HG03442 (cell line): ENCODE measurements around the gene HNRNPF.

Experiments used
- ATAC-seq: cut with Tn5 transposase; IDR thresholded peaks from one replicate; pipeline ENCODE4 v1.9.1; 2021; ENCODE audit warnings: mild to moderate bottlenecking, moderate library complexity; ENCODE audit not compliant: unreplicated experiment

The HNRNPF gene

DNA sequence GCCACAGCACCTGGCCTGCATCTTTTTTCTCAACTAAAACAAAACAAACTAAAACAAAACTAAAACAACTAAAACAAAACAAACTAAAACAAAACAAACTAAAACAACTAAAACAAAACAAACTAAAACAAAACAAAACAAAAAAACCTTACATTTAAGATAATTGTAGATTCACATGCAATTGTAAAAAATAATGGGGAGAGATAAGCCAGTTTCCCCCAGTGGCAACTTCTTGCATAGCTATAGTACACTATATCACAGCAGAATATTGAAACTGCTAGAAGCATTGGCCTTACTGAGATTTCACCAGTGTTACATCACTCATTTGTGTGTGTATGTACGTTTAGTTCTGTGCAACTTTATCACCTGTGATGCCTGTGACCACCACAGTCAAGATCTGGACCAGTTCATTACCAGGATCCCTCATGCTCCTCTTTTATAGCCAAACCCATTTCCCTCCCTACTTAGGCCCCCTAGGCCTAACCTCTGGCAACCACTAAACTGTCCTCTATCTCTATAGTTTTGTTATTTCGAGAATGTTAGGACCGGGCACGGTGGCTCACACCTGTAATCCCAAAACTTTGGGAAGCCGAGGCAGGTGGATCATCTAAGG is 28.3 kb downstream of the HNRNPF start:
- no peak for ATAC-seq

DNA sequence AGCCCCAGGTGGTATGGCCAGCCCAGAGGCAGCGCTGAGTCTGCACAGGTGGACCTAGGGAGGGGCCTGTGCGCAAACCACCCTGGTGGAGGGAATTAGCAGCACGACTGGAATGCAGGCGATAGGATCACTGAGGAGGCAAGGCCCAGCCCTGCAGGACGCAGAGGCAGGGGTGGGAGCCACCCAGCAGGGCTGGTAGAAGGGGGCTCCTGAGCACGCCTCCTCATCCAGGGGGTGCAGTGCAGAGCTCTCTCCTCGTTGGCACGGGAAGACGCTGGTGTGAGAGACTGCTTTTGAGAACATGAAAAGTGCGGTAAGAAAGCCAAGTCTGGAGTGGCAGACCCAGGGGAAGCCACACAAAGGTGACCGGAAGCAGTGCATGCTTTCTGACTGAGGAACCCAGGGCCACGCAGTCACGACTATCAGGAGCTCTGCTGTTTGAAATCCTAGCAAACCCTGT is 31.5 kb downstream of the HNRNPF start:
- ATAC-seq, result no peak

DNA sequence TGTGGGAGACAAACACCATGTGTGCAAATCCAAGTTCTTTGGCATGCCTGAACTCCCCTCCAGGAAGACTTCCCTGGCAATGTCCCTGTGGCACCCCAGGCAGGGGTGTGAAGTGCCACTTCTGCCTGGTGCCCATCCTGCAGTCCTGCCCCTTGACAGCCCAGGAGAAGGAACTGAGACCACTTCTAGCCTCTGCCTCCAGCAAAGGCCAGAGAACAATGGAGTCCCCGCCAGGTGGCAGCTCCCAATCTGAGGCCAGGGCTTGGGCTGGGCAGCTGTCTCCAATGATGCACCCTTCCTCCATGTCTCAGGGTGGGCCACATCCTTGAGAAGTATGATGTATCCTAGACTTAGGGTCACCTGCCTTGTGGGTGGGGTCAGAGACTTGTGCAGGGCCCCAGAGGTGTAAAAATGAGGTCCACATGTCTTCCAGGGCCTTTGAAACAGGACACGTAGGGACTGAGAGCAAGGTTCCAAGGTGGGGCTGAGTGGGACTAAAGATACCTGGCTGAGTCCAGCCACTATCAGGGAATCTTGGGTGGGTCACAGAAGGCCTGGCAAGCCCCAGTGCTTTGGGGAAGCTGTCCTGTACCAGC is 32.1 kb downstream of the HNRNPF start:
- no peak for ATAC-seq

DNA sequence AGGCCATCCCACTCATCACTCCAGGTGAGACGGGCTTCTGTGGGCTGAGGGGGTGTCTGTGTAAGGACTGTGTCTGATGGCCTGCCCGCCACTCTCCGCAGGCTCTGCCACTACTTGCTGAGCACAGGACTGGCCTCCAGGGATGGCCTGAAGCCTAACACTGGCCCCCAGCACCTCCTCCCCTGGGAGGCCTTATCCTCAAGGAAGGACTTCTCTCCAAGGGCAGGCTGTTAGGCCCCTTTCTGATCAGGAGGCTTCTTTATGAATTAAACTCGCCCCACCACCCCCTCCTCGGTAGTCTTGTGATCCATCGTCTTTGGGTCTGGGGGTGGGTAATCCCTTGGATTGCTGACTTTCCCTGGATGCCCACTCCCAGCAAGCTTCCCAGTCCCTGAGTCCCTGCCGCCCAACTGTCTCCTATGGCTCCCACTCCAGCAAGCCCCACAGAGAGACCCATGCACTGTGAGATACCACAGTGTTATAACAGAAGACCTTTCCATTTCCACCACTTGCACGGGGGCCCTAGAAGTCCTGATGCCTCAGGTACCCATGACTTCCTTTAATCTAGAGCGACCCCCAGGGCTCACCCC is 32.8 kb downstream of the HNRNPF start:
- no peak for ATAC-seq

DNA sequence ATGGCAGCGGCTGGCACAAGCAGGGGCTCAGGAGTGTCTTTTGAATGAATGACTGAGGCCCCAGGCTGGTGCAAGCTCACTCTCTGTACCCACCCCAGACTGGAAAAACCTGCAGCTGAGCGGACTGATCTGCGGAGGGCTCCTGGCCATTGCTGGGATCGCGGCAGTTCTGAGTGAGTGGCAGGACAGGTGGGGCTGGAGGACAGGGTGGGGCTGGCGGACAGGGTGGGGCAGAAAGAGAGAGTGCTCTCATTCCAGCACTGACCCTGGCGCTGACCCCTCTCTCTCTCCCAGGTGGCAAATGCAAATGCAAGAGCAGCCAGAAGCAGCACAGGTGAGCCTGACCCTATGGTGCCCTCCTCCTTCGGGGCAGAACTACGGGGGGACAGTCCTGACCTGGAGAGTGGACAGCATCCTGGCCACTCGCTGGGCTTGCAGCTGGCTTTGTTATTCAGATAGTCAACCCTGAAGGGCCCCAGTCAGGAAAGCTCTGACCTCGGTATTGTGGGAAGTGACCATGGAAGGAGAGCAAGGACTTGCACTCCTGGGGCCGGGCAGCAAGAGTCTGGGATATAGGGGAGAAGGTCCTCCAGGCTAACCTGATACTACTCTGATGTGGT is 33.5 kb downstream of the HNRNPF start:
- ATAC-seq, result no peak

DNA sequence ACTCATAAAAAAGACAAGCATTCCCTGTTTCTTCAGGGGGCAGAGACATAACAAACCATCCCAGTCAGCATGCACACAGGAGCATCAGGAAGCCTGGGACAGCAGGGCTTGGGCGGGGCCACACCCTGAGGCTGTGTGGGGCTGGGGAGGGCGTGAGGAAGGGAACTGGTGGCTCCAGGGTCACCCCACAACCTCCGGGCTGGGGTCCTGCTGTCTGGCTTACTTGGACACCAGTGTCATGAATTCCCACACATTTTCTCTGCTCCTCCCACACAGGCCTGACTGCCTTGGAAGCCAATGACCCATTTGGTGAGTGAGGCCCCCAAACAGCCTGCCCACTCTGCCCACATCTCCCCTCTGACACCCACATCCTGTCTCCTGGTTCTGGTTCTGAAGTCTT is 34.8 kb downstream of the HNRNPF start:
- no peak for ATAC-seq

DNA sequence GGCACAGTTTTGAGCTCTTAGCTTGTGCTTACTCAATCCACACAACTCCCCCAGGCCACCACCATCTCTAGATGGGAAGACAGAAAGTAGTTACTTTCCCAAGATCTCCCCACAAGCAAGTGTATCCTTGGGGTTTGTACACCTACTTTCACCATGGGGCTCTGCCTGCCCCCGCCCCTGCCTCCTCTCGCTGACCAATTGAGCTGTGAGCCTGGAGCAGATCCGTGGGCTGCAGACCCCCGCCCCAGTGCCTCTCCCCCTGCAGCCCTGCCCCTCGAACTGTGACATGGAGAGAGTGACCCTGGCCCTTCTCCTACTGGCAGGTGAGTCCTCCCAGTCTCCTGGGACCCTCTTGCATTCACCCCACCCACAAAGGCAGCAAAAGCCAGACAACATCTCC is 35.5 kb downstream of the HNRNPF start:
- ATAC-seq, result no peak

DNA sequence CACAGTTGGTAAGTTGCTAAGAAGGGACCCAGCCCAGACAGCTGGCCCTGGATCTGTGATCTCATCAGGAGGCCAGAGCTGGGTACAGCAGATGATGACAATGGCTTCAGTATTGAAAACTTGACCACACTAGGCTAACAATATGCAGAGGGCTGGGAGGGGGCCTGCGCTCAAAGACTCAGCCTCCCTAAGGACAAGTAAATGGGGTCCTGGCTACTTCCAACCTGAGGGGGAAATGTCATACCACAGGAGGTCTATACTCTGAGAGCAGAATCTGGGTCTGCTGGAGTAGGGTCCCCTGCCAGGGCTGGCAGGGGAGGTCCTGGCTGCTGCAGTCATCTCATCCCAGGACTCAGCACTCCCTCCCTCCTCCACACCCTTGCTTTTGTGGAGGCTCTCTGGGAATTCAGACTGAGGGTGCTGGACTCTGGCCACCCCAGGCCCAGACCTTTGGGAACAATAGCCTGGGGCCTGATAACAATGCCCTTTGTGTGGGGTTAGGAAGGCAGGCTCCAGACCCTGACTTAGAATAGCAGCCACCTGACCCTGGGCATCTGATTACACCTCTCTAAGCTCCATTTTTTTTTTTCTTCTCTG is 36.1 kb downstream of the HNRNPF start:
- no peak for ATAC-seq

DNA sequence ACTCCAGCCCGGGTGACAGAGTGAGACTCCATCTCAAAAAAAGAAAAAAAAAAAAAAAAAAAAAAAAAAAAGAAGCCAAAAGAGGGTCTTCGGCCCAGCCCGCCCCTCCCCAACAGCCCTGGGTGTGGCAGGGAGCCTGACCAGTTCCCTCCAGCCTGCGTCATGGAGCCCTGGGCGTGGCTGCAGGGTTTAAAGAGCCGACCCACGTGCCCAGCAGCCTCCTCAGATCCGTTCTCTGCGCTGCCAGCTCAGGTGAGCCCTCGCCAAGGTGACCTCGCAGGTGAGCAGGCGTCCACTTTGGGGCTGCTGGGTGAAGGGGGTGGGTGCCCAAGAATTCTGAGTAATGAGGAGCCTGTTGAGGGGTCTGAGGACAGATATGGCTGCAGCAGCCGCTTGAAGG is 37.6 kb downstream of the HNRNPF start, which contains the start of gene FXYD4:
FXYD4 (plus strand) TSS at position 219 of the 400 bp plus-strand sequence. CDS start 2,111 bp downstream, outside the sequence.
- no peak for ATAC-seq

DNA sequence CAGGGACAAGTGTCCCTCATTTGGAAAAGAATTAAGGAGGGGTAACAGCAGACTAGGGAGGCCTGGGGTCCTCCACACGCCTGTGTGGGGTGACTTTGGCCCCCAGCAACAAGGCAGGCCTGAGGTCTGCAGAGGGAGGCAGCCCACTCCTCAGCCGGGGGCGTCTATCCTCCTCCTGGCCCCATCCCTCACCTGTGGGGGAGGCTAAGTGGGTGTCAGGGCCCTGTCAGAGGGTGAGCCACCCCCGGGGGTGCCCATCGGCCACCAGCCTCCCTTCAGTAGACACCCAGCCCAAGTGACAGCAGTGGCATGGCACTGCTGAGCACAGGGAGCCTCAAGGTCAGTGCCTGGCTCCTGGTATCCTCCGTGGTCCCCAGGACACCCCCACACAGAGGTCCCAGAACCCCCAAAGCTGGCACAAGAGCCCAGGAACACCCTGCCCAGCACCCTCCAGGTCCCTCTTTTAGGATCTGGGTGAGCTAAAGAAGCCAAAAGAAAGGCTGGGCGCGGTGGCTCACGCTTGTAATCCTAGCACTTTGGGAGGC is 38.2 kb downstream of the HNRNPF start:
- ATAC-seq, result no peak

DNA sequence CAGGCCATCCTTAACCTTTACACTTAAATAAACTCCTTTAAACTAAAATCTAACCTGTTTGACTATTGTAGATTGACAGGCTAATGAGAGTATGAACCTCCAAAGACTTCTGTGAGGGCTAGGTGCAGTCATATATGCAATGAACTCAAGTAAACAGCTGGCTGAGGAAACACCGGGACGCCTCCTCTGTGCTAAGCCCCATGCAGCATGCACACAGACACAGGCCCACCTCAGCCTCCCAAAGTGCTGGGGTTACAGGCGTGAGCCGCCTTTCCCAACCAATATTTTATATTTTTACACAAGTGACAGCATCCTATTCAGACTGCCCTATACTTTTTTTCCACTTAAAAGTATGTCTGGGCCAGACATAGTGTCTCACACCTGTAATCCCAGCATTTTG is 39.1 kb downstream of the HNRNPF start:
- no peak for ATAC-seq

DNA sequence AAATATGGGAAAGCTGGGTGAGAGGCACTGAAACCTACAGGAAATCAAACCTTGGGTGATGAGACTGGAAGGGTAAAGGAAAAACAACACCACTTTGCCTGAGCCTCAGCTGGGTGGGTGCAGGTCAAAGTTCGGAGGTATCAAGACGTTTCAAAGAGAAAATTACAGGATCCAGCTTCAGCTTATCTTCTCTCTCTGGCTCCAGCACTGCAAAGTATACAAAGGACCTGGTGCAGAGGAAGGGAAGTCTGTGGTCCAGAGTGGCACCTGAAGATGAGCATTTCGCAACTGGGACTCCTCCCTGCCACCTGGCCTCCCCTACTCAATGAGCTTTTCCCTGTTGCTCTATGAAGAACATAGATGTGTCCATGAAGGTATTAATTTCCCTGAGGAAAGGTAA is 44.0 kb downstream of the HNRNPF start:
- no peak for ATAC-seq

DNA sequence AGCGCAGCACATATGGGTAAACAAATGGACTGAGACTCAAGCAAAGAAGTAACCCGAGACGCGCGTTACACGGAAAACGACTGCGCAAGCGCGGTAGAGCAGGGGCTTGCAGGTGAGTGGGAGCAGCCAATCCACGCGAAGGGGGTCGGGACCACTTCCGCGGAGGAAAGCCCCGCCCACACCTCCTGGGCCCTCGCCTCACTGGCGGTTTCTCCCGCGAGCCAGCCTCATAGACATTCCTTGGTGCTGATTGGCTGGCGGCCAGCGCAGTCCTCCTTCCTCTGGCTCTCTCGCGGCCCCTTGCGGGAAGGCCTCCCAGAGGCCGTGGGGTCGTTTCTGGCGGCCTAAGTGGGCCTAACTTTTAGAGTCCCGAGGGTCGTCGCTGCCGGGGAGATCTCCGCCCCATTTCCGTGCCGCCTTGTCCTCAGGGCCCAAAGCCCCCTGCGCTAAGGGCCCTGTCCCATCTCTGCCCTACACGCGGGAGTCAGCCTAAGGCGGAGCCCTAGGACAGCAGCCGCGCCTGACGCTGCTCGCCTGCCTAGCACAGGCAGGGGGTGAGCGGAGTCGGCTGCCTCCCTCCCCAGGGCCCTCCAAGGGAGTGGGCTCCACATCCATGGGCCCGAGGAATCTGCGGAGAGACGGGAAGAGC is 46.7 kb downstream of the HNRNPF start:
- peak; percentile 96 for ATAC-seq

DNA sequence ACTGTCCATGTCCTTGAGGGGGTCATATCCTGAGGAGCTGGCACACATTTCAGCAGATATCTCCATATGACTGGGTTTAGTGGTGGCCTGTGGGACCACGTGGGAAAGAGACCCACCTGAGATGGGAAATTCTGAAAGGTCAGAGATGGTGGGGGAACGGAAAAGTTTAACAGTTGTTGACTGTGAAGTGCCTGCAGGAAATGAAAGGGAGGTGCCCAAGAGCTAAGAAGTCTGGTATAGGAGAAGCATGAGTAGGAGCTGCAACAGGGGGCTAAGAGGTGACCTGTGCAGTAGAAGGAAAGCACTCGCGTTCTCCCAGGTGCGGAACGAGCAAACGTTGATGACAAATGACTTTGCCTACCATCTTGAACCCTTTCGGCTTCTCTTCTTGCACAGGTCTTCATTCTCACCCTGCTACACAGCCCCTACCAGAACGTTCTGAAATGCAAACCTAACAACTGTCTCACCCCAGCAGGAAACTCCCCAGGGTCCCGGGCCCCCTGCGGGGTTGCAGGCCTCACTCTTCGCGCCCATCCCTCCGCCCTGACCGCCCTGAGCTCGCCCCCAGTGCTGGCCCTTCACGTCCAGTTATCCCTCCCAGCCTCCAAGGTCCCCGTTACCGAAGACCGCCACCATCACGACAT is 47.3 kb downstream of the HNRNPF start:
- ATAC-seq, result no peak

DNA sequence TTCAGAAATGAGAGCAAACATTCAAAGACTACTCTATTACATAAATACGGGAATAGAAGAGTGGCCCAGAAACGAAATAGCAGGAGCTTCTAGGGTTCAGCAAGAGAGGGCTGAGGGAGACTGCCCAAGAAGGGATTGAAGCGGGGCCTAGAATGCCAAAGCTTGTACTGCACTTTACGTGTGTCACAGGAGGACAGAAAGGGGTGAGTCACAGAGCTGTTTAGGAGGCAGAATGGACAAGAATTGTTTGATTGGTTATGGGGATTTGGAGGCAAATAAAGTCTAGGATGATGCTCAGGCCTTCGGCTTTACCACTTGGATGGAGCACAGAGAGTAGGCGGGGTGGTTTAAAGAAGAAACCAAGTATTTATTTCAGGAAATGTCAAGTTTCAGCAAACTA is 48.9 kb downstream of the HNRNPF start:
- ATAC-seq, result no peak

DNA sequence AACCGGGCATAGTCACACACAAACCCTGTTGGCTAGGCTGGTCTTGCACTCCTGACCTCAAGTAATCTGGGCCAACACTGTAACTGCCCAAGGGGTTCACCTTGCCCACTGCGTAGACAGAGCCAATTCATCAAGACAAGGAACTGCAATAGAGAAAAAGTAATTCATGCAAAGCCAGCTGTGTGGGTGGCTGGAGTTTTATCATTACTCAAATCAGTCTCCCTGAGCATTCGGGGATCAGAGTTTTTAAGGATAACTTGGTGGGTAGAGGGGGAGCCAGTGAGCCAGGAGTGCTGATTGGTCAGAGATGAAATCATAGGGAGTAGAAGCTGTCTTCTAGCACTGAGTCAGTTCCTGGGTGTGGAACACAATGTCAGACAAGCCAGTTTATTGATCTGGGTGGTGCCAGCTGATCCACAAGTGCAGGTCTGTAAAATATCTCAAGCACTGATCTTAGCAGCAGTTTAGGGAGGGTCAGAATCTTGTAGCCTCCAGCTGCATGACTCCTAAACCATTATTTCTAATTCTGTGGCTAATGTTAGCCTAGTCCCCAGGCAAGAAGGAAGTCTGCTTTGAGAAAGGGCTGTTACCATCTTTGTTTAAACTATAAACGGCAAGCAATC is 53.1 kb downstream of the HNRNPF start:
- ATAC-seq, result no peak

DNA sequence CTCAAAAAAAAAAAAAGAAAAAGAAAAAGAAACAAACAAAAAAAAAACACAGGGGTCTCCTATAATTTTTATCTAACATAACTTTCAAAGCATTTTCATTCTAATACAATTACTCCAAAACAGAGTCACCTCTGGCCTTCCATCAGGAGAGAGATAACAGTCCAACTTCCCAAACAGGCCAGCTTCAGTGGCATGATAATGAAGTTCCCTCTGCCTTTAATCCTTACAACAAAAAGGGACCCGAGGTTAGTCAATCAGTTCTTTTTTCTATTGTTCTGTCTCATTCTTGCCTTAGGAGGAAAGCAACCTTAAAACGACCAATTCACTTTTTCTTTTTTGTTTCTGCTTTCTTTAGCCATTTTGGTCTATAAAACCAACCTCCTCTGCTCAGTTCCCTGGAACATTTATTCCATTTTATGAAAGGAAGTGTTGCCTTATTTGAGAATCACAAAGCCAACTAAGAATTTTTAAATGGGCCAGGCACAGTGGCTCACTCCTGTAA is 54.1 kb downstream of the HNRNPF start:
- ATAC-seq, result no peak

DNA sequence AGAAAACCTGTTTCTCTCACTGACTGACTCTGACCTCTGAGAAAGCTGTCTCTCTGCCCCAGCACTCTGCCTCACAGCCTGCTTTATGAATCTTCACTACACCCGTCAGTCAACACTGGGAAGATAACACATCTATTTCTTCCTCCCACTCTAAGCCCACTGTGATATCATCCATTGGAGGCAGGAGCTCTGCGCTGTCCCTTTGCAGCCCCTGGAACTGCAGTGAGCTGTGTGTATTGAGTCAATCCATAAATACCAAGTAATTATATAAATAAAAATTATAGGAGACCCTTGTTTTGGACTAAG is 54.7 kb downstream of the HNRNPF start:
- ATAC-seq, result no peak

DNA sequence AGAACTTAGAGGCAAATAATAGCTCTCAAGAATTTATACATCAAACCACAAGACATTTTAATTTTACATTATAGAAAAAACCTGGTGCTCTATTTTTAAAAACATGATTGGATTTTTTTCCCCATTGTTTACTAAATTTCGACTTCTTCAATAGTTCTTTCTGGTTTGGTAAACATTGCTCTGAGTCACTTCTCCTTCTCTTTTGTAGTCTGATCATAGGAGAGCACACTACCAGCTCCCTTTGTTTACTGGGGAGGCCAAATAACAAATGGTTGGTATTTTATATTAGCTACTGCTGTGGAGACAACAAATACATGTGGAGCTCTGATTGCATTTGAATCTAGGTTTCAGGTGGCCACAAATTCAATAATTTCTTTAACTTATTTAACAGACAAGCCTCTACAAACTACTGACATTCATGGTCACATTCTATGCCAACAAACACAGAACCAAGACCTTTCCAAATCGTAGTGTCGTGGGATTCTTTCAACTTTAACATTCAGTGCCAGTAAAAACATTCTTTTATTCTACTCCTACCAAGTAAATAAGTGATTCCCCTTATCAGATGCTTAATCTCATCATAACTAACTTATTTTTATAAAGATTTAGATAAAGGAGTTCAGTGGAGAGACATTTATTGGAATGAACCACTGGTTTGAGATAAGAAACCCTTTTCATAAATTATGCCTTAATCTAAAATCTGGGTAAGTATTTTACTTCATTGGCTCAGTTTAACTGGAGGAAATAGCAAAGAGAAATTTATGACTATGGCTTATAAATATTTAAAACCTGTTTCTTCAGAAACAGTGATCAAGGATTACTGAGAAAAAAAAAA is 55.3 kb downstream of the HNRNPF start:
- ATAC-seq, result no peak
